Panc1 (cell line): Measurements from ENCODE around the gene SMTNL2.

Source experiments
- POLR2AphosphoS5 ChIP-seq: IDR thresholded peaks from 2 replicates; pipeline ENCODE4 v1.6.1; 2012; ENCODE audit warnings: mild to moderate bottlenecking, low read depth, low read length, moderate library complexity
- TCF7L2 ChIP-seq: IDR thresholded peaks from 2 replicates; pipeline ENCODE4 v1.6.1; 2011; ENCODE audit warnings: mild to moderate bottlenecking, low read depth, low read length, inconsistent platforms
- TF ChIP-seq, protein P1 (sequence below): fragments of 450-650 bp; IDR thresholded peaks from 2 replicates; pipeline ENCODE4 v1.5.1; 2017; ENCODE audit warnings: mild to moderate bottlenecking

DNA sequence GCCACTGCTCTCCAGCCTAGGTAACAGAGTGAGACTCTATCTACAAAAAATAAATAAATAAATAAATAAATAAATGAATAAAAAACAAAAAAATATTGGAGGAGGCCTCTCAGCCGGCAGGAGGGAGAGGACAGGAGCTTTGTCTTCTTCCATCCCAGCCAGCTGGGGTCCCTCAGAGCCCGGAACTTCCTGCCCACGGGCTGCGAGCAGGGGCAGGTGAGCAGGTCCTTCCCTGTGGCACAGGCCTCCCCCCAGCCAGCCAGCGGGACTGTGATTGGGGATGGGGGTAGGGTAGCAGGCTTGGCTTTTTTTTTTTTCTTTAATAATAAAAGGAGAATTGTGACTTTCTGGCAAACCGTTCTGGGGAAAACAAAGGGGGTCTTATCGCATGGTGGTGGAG is 10.1 kb downstream of the SMTNL2 start:
- TF ChIP-seq, protein P1, sequence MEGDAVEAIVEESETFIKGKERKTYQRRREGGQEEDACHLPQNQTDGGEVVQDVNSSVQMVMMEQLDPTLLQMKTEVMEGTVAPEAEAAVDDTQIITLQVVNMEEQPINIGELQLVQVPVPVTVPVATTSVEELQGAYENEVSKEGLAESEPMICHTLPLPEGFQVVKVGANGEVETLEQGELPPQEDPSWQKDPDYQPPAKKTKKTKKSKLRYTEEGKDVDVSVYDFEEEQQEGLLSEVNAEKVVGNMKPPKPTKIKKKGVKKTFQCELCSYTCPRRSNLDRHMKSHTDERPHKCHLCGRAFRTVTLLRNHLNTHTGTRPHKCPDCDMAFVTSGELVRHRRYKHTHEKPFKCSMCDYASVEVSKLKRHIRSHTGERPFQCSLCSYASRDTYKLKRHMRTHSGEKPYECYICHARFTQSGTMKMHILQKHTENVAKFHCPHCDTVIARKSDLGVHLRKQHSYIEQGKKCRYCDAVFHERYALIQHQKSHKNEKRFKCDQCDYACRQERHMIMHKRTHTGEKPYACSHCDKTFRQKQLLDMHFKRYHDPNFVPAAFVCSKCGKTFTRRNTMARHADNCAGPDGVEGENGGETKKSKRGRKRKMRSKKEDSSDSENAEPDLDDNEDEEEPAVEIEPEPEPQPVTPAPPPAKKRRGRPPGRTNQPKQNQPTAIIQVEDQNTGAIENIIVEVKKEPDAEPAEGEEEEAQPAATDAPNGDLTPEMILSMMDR: no peak
- TF ChIP-seq TCF7L2: no peak
- TF ChIP-seq POLR2AphosphoS5: no peak
